Thyroid gland (tissue), 4 donors: ENCODE measurements around the gene EFNA3. TPM values are rescaled to one million over a fixed set of nuclear protein-coding genes. Genes with fewer than 3 reads are reported as not detected.

Source experiments
- DNase-seq, 2 donors: peaks; one replicate each; pipeline ENCODE4 v3.0.0-alpha.2; 2019
- H3K27ac ChIP-seq, 3 donors: fragments of 200-600 bp; sonication (generic); 1 replicate in 2 of 3; 2 replicates in 1 of 3; pipeline ENCODE4 v1.5.1; 2016 to 2019; ENCODE audit warnings: mild to moderate bottlenecking in 1 of 3, moderate library complexity in 1 of 3
- H3K27me3 ChIP-seq: fragments of 200-600 bp; sonication (generic); one replicate; pipeline ENCODE4 v1.5.1; 2019
- H3K36me3 ChIP-seq, 2 donors: fragments of 200-600 bp; sonication (generic); one replicate each; pipeline ENCODE4 v1.5.1; 2016 to 2019
- H3K4me1 ChIP-seq, 2 donors: fragments of 200-600 bp; sonication (generic); one replicate each; pipeline ENCODE4 v1.5.1; 2017 to 2019
- H3K4me3 ChIP-seq, 3 donors: fragments of 200-600 bp; sonication (generic); replicated peaks in 1 of 3; 1 replicate in 2 of 3; 2 replicates in 1 of 3; pipeline ENCODE4 v1.5.1; 2016; ENCODE audit warnings: mild to moderate bottlenecking in 1 of 3
- H3K9me3 ChIP-seq: fragments of 200-600 bp; sonication (generic); one replicate; pipeline ENCODE4 v1.5.1; 2017
- POLR2A ChIP-seq, 2 donors: fragments of 450-650 bp; IDR thresholded peaks; one replicate each; pipeline ENCODE4 v1.6.1; 2017; ENCODE audit warnings: antibody characterized with exemption in 2 of 2, mild to moderate bottlenecking in 2 of 2, moderate library complexity in 1 of 2
- WGBS, 2 donors: methylation state at CpG; one replicate each; pipeline ENCODE4 v1.1.5; 2017; 5-methylcytosine and 5-hydroxymethylcytosine counted together
- intact Hi-C: fragments of 100-400 bp; cut with DNase I; formaldehyde crosslinking; loops from one replicate; pipeline ENCODE4 v1.15.1; 2023
- total RNA-seq, 4 donors: library from RNA; depleted of rRNA; stranded (reverse); fragments of >200 nt; gene quantifications; one replicate each; pipeline ENCODE4 v1.2.3, GENCODE V29; 2016
- TF ChIP-seq, protein P1 (sequence below), 6 experiments: fragments of 200-600 bp in 3 of 6; fragments of 450-650 bp in 3 of 6; sonication (generic) in 3 of 6; IDR thresholded peaks; one replicate each; pipeline ENCODE4 v1.5.1; 2016 to 2019; ENCODE audit warnings: antibody characterized with exemption in 6 of 6, mild to moderate bottlenecking in 2 of 6, inconsistent platforms in 1 of 6, moderate library complexity in 1 of 6

Gene EFNA3
- total RNA-seq, 4 donors from 2014 or later: 1.2 to 2.9 (median 2.0) TPM

DNA sequence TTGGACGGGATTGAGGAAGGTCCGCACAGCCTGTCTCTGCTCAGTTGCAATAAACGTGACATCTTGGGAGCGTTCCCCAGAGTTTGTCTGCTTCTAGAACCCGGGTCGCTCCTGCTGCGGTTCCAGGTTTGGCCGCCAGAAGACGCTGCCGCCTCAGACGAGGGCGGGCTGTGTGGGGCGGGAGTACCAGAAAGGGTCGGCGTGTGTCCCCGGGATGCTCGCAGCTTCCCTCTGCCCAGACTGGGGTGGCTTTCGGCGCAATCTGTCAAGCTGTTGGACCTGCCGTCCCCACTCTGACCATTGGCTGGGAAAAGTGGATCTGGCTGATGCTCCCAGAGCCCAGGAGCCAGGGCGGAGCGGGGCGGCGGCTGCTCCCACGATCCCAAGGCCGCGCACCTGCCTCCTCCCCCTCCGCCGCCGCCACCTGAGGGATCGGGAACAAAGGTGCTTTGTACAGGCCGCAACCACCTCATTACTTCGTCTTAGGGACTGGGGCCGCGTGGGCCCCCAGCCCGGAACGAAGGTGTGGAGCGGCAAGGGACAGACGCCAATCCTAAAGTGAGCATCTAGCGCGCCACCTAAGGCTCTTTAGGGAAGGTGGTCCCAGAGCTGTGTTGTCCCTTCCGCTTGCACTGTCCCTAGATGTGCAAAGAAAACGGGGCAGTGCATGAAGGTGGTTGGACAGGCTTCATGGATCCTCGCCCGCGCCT lies 15.8 kb upstream of the EFNA3 start:
- H3K4me3 ChIP-seq: peak overlapping the region; percentile 75 to 92 (median 81)
- intact Hi-C loops: loop anchor here (2.0 to 10.0 kb wide), 3 partner anchors 22 to 498 kb away; partner anchors contain the start of gene CHRNB2
- TF ChIP-seq, protein P1, sequence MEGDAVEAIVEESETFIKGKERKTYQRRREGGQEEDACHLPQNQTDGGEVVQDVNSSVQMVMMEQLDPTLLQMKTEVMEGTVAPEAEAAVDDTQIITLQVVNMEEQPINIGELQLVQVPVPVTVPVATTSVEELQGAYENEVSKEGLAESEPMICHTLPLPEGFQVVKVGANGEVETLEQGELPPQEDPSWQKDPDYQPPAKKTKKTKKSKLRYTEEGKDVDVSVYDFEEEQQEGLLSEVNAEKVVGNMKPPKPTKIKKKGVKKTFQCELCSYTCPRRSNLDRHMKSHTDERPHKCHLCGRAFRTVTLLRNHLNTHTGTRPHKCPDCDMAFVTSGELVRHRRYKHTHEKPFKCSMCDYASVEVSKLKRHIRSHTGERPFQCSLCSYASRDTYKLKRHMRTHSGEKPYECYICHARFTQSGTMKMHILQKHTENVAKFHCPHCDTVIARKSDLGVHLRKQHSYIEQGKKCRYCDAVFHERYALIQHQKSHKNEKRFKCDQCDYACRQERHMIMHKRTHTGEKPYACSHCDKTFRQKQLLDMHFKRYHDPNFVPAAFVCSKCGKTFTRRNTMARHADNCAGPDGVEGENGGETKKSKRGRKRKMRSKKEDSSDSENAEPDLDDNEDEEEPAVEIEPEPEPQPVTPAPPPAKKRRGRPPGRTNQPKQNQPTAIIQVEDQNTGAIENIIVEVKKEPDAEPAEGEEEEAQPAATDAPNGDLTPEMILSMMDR (IDR thresholded peaks at IDR 0.05): peak; percentile 54 to 74 (median 60)
- no peak for TF ChIP-seq POLR2A (IDR thresholded peaks at IDR 0.05)
- no peaks in the 10 kb centered on the region for H3K9me3 ChIP-seq
- peak overlapping the region in 1 of 3 donors; percentile 76 for H3K27ac ChIP-seq
- WGBS, 2 donors: 7 to 10% methylated on average over 21 to 35 of the region's 46 CpGs
- peak; percentile 53 to 55 for DNase-seq
- peaks cover 26 to 31% of the 10 kb centered on the region in 2 donors for H3K4me1 ChIP-seq
- peaks cover 3 to 11% of the 10 kb centered on the region in 2 donors for H3K36me3 ChIP-seq
- no peaks in the 10 kb centered on the region for H3K27me3 ChIP-seq

DNA sequence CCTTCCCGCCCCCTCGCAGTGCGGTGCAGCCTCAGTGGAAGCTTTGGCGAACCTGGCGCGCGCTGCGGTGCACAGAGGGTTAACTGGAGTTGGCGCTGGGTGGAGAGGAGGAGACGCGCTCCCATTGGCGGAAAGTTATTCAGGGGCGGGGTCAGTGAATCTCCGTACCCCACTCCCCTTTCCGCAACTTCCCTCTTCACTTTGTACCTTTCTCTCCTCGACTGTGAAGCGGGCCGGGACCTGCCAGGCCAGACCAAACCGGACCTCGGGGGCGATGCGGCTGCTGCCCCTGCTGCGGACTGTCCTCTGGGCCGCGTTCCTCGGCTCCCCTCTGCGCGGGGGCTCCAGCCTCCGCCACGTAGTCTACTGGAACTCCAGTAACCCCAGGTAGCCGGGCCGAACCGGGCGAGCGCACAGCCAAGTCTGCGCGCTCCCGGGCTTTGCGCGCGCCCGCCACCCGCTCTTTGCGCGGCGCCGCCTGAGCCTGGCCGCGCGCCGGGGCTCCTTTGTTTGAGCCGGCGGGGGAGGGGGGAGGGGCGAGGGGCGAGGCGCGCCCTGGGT lies 15.0 kb upstream of the EFNA3 start, which contains the start of gene EFNA4:
Gene EFNA4 (plus strand): TSS at position 191 of the 561 bp plus-strand sequence. CDS start 84 bp downstream, at position 275.
- 0 to 2% methylated on average over 29 to 30 of the region's 57 CpGs for WGBS, 2 donors
- Histone ChIP-seq H3K27me3 (no peaks in the 10 kb centered on the region), H3K4me3 (peak within 1 kb of the TSS; percentile 75 to 92 (median 81)), H3K4me1 (peaks cover 26 to 31% of the 10 kb centered on the region in 2 donors), H3K36me3 (peaks cover 0 to 3% of the 10 kb centered on the region in 2 donors), H3K27ac (peak within 1 kb of the TSS; percentile 40 to 76 (median 67)), H3K9me3 (no peaks in the 10 kb centered on the region)
- DNase-seq: peak; percentile 89 to 90
- intact Hi-C loops: loop anchor here (2.0 to 10.0 kb wide), 3 partner anchors 21 to 499 kb away; partner anchors contain the start of gene CHRNB2
- TF ChIP-seq POLR2A (IDR thresholded peaks at IDR 0.05): peak in 1 of 2 donors; percentile 77
- TF ChIP-seq, protein P1 (IDR thresholded peaks at IDR 0.05): no peak

DNA sequence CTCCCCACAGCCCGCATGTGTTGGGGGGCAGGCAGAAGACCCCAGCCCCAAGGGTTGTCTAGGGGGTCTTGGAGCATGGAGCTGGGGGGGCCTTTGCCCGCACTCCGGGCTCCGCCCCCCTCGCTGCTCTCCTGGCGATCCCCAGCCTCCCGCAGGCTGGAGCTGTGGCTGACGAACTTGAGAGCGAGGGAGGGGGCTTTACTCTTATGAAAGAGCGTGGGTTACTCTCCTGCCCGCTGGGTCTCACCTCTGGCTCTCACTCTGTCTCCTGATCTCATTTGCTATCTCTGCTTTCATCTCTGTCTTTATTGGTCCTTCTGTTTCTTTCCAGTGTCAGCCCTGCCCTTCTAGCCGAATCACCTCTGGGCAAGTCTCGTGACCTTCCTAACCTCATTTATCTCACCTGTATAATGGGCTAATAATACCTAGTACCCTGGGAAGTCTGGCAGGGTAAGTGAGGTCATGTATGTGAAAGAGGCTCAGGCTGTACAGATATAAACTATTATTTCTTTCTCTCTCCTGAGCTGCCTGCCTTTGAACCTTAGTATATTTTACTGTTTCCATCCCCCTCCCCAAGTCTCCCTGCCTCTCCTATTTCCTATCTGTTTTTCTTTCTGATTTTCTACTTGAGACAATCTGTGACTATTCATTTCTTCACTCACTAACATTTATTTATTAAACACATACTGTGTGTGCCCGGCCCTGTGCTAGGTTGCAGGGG lies 14.4 kb upstream of the EFNA3 start:
- intact Hi-C loops: loop anchor here (10.0 kb wide), 2 partner anchors 399 to 499 kb away; partner anchors contain the start of gene CHRNB2
- WGBS, 2 donors: 12 to 14% methylated on average over 13 to 14 of the region's 14 CpGs
- no peak for TF ChIP-seq POLR2A (IDR thresholded peaks at IDR 0.05)
- TF ChIP-seq, protein P1 (IDR thresholded peaks at IDR 0.05): no peak
- Histone ChIP-seq H3K36me3 (no peaks in the 10 kb centered on the region), H3K27ac (peak overlapping the region; percentile 40 to 76 (median 67)), H3K27me3 (no peaks in the 10 kb centered on the region), H3K4me1 (peaks cover 26 to 31% of the 10 kb centered on the region in 2 donors), H3K4me3 (peak overlapping the region; percentile 75 to 92 (median 81)), H3K9me3 (no peaks in the 10 kb centered on the region)
- peak; percentile 48 to 56 for DNase-seq

DNA sequence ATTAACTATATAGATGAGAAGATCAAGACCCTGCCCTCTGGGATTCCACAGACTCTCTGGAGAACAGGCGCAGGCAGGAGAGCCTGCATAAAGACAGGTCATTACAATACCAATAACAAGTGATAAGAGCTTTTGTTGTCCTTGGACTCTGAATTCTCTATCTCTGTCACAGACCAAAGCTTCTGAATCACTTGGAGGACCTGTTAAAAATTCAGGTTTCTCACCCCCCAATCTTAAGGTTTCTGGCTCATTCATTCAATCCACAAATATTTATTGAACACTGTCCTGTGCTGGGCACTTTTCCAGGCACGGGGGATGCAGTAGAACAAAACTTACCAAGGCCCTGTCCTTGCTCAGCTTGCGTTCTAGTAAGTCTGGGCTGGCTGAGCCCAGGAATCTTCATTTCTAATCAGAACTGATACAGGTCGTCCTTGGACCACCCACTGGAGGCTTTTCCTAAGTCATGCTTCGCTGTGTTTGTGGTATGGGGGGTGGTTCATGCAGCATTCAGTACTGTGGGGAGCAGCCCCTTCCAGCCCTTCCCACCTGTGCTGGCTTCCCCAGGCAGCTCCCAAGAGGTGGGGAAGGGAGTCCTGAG lies 13.7 kb upstream of the EFNA3 start:
- intact Hi-C loops: loop anchor here (10.0 kb wide), 2 partner anchors 400 to 500 kb away; partner anchors contain the start of gene CHRNB2
- no peak for DNase-seq

More for the DNA sequence above, 13.7 kb upstream of the EFNA3 start:
- Histone ChIP-seq H3K9me3 (no peaks in the 10 kb centered on the region), H3K4me3 (no peak overlapping the region), H3K36me3 (no peaks in the 10 kb centered on the region), H3K27me3 (no peaks in the 10 kb centered on the region), H3K27ac (no peak overlapping the region), H3K4me1 (peaks cover 26 to 31% of the 10 kb centered on the region in 2 donors)
- no peak for TF ChIP-seq POLR2A (IDR thresholded peaks at IDR 0.05)
- TF ChIP-seq, protein P1 (IDR thresholded peaks at IDR 0.05): no peak
- WGBS, 2 donors: 75 to 76% methylated on average over 5 of the region's 5 CpGs
